Mesenchymal stem cell (in vitro differentiated cells and primary cell): ENCODE data around the gene SLC16A3.

Source experiments
- DNase-seq: peaks from one replicate; pipeline ENCODE4 v3.0.0-alpha.2; 2013
- H2AFZ ChIP-seq: one replicate; pipeline ENCODE4 v1.6.1; 2013; ENCODE audit warnings: low read depth, mild to moderate bottlenecking, control low read depth, inconsistent platforms, low read length, moderate library complexity
- H2AK5ac ChIP-seq: 2 replicates; pipeline ENCODE4 v1.6.1; 2013; ENCODE audit warnings: low read length, moderate library complexity, mild to moderate bottlenecking, inconsistent platforms; ENCODE audit not compliant: severe bottlenecking
- H2BK120ac ChIP-seq: one replicate; pipeline ENCODE4 v1.6.1; 2013; ENCODE audit warnings: low read depth, mild to moderate bottlenecking, inconsistent platforms, low read length, moderate library complexity
- H2BK12ac ChIP-seq, 2 experiments: one replicate each; pipeline ENCODE4 v1.6.1; 2013; ENCODE audit warnings: inconsistent platforms in 2 of 2, low read length in 2 of 2, mild to moderate bottlenecking in 2 of 2, moderate library complexity in 2 of 2, control low read depth in 1 of 2
- H2BK15ac ChIP-seq: one replicate; pipeline ENCODE4 v1.6.1; 2013; ENCODE audit warnings: mild to moderate bottlenecking, low read depth, inconsistent platforms; ENCODE audit not compliant: poor library complexity, severe bottlenecking
- H2BK5ac ChIP-seq: 2 replicates; pipeline ENCODE4 v1.6.1; 2013; ENCODE audit warnings: low read depth, mild to moderate bottlenecking, low read length, control low read depth, inconsistent platforms; ENCODE audit not compliant: poor library complexity, severe bottlenecking
- H3K14ac ChIP-seq, 2 experiments: one replicate each; pipeline ENCODE4 v1.6.1; 2013; ENCODE audit warnings: inconsistent platforms in 2 of 2, low read length in 2 of 2, control low read depth in 1 of 2, mild to moderate bottlenecking in 1 of 2, moderate library complexity in 1 of 2
- H3K18ac ChIP-seq, 2 experiments: one replicate each; pipeline ENCODE4 v1.6.1; 2013; ENCODE audit warnings: inconsistent platforms in 2 of 2, low read length in 2 of 2, control low read depth in 1 of 2, low read depth in 1 of 2, mild to moderate bottlenecking in 1 of 2
- H3K23ac ChIP-seq, 2 experiments: one replicate each; pipeline ENCODE4 v1.6.1; 2013; ENCODE audit warnings: inconsistent platforms in 2 of 2, low read length in 2 of 2, mild to moderate bottlenecking in 2 of 2, moderate library complexity in 2 of 2, control low read depth in 1 of 2
- H3K27ac ChIP-seq: 2 replicates; pipeline ENCODE4 v1.5.1; 2013; ENCODE audit warnings: mild to moderate bottlenecking, moderate library complexity, low read length, control low read depth, inconsistent platforms; ENCODE audit not compliant: poor library complexity, severe bottlenecking
- H3K27me3 ChIP-seq, 2 experiments: 2 replicates each; pipeline versions ENCODE4 v1.6.1 to v1.7.0; 2013; ENCODE audit warnings: low read length in 2 of 2, mild to moderate bottlenecking in 2 of 2, moderate library complexity in 2 of 2, control low read depth in 1 of 2, inconsistent platforms in 1 of 2; ENCODE audit not compliant: control insufficient read depth in 1 of 2, insufficient read depth in 1 of 2
- H3K36me3 ChIP-seq, 2 experiments: 2 replicates each; pipeline versions ENCODE4 v1.6.1 to v1.7.0; 2013; ENCODE audit warnings: low read length in 2 of 2, control low read depth in 1 of 2, inconsistent platforms in 1 of 2, low read depth in 1 of 2, mild to moderate bottlenecking in 1 of 2; ENCODE audit not compliant: insufficient read depth in 2 of 2, control insufficient read depth in 1 of 2
- H3K4ac ChIP-seq, 2 experiments: one replicate each; pipeline ENCODE4 v1.6.1; 2013; ENCODE audit warnings: inconsistent platforms in 2 of 2, low read length in 2 of 2, mild to moderate bottlenecking in 2 of 2, moderate library complexity in 2 of 2, control low read depth in 1 of 2, low read depth in 1 of 2
- H3K4me1 ChIP-seq: 2 replicates; pipeline ENCODE4 v1.6.1; 2013; ENCODE audit warnings: low read depth, low read length, control low read depth; ENCODE audit not compliant: control insufficient read depth, insufficient read depth
- H3K4me2 ChIP-seq: 2 replicates; pipeline ENCODE4 v1.6.1; 2013; ENCODE audit warnings: low read length, mild to moderate bottlenecking, inconsistent platforms; ENCODE audit not compliant: poor library complexity, severe bottlenecking
- H3K4me3 ChIP-seq, 2 experiments: 2 replicates each; pipeline versions ENCODE4 v1.5.1 to v1.7.0; 2013; ENCODE audit warnings: low read length in 2 of 2, mild to moderate bottlenecking in 2 of 2, control low read depth in 1 of 2, low read depth in 1 of 2; ENCODE audit not compliant: insufficient read depth in 1 of 2
- H3K79me1 ChIP-seq: replicated peaks from 2 replicates; pipeline ENCODE4 v1.6.1; 2013; ENCODE audit warnings: mild to moderate bottlenecking, control low read depth, low read length, inconsistent platforms; ENCODE audit not compliant: poor library complexity, severe bottlenecking
- H3K9ac ChIP-seq: 2 replicates; pipeline ENCODE4 v1.7.0; 2013; ENCODE audit warnings: mild to moderate bottlenecking, low read length, moderate library complexity
- H3K9me3 ChIP-seq: 2 replicates; pipeline ENCODE4 v1.7.0; 2013; ENCODE audit warnings: mild to moderate bottlenecking, low read length; ENCODE audit not compliant: control insufficient read depth
- H4K8ac ChIP-seq: one replicate; pipeline ENCODE4 v1.6.1; 2013; ENCODE audit warnings: inconsistent platforms, mild to moderate bottlenecking, low read length, moderate library complexity
- H4K91ac ChIP-seq: one replicate; pipeline ENCODE4 v1.6.1; 2013; ENCODE audit warnings: mild to moderate bottlenecking, low read length, inconsistent platforms
- WGBS: methylation state at CpG from one replicate; pipeline ENCODE4 v1.1.7; 2013; ENCODE audit warnings: mixed read lengths; 5-methylcytosine and 5-hydroxymethylcytosine counted together

SLC16A3 gene

GRCh38 chr17:82248815-82249674, 20.2 kb downstream of the SLC16A3 start:
- H4K8ac ChIP-seq: no peak overlapping the region
- no peak overlapping the region for H3K18ac ChIP-seq
- 98% methylated on average over 54 of the region's 54 CpGs for WGBS
- H3K4me1 ChIP-seq: peaks cover 26% of the 10 kb centered on the region
- no peak overlapping the region for H3K4me2 ChIP-seq
- no peak overlapping the region for H2AFZ ChIP-seq
- peak overlapping the region in 1 of 2 experiments; percentile 18 for H3K14ac ChIP-seq
- DNase-seq: no peak
- H2AK5ac ChIP-seq: no peak overlapping the region
- peaks cover 92 to 96% of the 10 kb centered on the region in 2 experiments for H3K36me3 ChIP-seq
- H4K91ac ChIP-seq: no peak overlapping the region
- H3K79me1 ChIP-seq: peaks cover 5% of the 10 kb centered on the region
- H3K27ac ChIP-seq: no peak overlapping the region
- no peak overlapping the region for H2BK5ac ChIP-seq
- no peak overlapping the region for H2BK15ac ChIP-seq
- H3K27me3 ChIP-seq: no peaks in the 10 kb centered on the region
- no peak overlapping the region for H3K4me3 ChIP-seq
- H3K9me3 ChIP-seq: no peaks in the 10 kb centered on the region
- no peak overlapping the region for H2BK120ac ChIP-seq
- no peak overlapping the region for H2BK12ac ChIP-seq
- no peak overlapping the region for H3K9ac ChIP-seq
- no peak overlapping the region for H3K23ac ChIP-seq
- H3K4ac ChIP-seq: no peak overlapping the region

DNA sequence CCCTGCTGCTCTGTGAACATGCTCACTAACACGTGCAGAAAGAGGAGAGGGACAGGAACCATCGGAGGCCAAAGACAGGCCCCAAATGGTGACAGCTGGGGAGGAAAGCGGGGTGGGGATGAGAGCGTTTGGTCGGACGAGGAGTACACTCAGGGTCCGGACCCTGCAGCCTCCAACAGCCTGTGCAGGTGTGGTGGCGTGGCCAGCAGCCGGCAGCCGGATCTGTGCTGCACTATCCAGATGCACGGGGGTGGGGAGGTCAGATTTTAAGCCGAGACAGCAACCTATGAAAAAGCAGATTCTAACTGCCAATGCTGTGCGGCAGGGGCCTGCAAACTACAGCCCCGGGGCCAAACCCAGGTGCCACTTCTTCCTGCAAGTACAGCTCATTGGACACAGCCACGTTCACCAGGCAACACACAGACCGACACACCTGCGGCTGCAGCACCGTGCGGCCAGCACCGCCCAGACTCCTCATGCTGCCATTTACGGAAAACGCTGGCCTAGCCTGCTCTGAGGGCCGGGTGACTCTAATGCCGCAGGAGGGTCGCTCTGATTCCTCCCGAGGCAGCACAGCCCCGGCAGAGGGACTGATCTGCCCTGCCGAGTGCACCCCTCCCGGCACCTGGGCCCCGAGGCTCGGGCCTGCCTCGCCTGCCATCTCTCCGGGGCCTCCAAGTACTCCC, 21.2 kb downstream of the SLC16A3 start:
- Histone ChIP-seq H3K9ac (no peak overlapping the region), H4K8ac (no peak overlapping the region), H4K91ac (no peak overlapping the region), H2AFZ (no peak overlapping the region), H3K14ac (no peak overlapping the region), H3K4me3 (no peak overlapping the region), H3K27ac (no peak overlapping the region), H3K79me1 (peaks cover 5% of the 10 kb centered on the region), H2BK5ac (no peak overlapping the region), H2BK15ac (no peak overlapping the region), H2BK120ac (no peak overlapping the region), H2AK5ac (no peak overlapping the region), H3K9me3 (no peaks in the 10 kb centered on the region), H2BK12ac (no peak overlapping the region), H3K4me2 (no peak overlapping the region), H3K4ac (no peak overlapping the region), H3K36me3 (peaks cover 82 to 91% of the 10 kb centered on the region in 2 experiments), H3K4me1 (peaks cover 26% of the 10 kb centered on the region), H3K18ac (no peak overlapping the region), H3K27me3 (no peaks in the 10 kb centered on the region), H3K23ac (no peak overlapping the region)
- DNase-seq: no peak
- WGBS: 96% methylated on average over 33 of the region's 33 CpGs

DNA sequence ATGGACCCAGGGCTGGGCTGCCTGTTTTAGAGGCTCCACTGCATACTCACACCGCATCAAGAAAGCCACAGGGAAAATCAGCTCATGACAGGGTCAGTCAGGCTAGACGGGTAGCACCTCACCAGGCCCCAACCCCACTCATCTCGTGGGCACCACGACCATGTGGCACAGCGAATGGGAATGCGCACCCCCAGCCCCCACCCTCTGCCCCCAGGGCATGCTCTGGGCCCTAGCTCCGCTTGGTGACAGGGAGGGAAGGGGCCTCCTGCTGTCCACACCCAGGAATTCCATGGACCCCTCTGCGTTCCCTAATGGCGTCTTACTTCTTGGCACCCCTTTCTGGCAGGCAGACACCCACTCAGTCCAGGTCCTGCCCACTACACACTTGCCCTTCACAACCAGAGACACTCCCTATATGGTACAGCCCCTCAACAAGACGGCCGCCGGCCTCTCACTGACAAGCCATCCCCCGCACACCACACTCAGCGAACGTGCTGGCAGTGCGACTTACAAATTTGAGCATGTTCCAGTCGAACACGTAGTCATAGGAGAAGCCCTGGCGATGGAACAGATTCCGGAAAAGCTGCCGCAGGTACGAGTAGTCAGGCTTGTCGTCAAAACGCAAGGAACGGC, 22.1 kb downstream of the SLC16A3 start:
- Histone ChIP-seq H2AFZ (no peak overlapping the region), H3K4me3 (no peak overlapping the region), H2BK120ac (no peak overlapping the region), H2BK5ac (no peak overlapping the region), H4K8ac (no peak overlapping the region), H3K79me1 (peaks cover 4% of the 10 kb centered on the region), H3K4me1 (peaks cover 20% of the 10 kb centered on the region), H3K23ac (no peak overlapping the region), H3K9ac (no peak overlapping the region), H2AK5ac (no peak overlapping the region), H3K27me3 (no peaks in the 10 kb centered on the region), H4K91ac (no peak overlapping the region), H3K18ac (no peak overlapping the region), H3K4me2 (no peak overlapping the region), H3K14ac (no peak overlapping the region), H2BK12ac (no peak overlapping the region), H3K27ac (no peak overlapping the region), H3K4ac (no peak overlapping the region), H2BK15ac (no peak overlapping the region), H3K9me3 (no peaks in the 10 kb centered on the region), H3K36me3 (peaks cover 82 to 89% of the 10 kb centered on the region in 2 experiments)
- WGBS: 96% methylated on average over 25 of the region's 25 CpGs
- DNase-seq: no peak
